IMR-90 (cell line): ENCODE measurements around the gene MAML3. TPM values are rescaled to one million over a fixed set of nuclear protein-coding genes. Genes with fewer than 3 reads are reported as not detected.

Experiments
- ATAC-seq: fragments of 200-7000 bp; cut with Tn5 transposase; 2 replicates; pipeline ENCODE4 v1.9.1; 2020; ENCODE audit warnings: low read depth, mild to moderate bottlenecking, moderate library complexity
- BruUV-seq: library from RNA; stranded (reverse); fragments of 400-500 nt; replicated peaks from 2 replicates; lab custom pipeline; 2021; lab: Mats Ljungman, UMichigan
- CTCF ChIA-PET: fragments of 300-600 bp; formaldehyde crosslinking; extraction: SDS; loops from one replicate; lab custom pipeline; 2021; ENCODE audit warnings: antibody characterized with exemption; lab: Yijun Ruan, JAX
- POLR2A ChIA-PET: fragments of 300-600 bp; sonication (Branson Sonifier 250); formaldehyde crosslinking; loops from one replicate; lab custom pipeline; 2022; ENCODE audit warnings: antibody characterized with exemption; ENCODE audit not compliant: unreplicated experiment; lab: Charles Lee
- DNase-seq: peaks from one replicate; pipeline ENCODE4 v3.0.0; 2013
- H2AFZ ChIP-seq: replicated peaks from 2 replicates; pipeline ENCODE3; 2013; ENCODE audit warnings: low read length, mild to moderate bottlenecking; ENCODE audit not compliant: poor library complexity
- H2AK5ac ChIP-seq: 2 replicates; pipeline ENCODE4 v1.6.1; 2013; ENCODE audit warnings: low read depth, low read length, inconsistent platforms
- H2AK9ac ChIP-seq: replicated peaks from 2 replicates; pipeline ENCODE3; 2013; ENCODE audit warnings: mild to moderate bottlenecking, low read depth, low read length, moderate library complexity; ENCODE audit not compliant: poor library complexity
- H2BK120ac ChIP-seq: 2 replicates; pipeline ENCODE4 v1.6.1; 2013; ENCODE audit warnings: low read depth, low read length, inconsistent platforms
- H2BK15ac ChIP-seq: 3 replicates; pipeline ENCODE4 v1.6.1; 2013; ENCODE audit warnings: low read depth, low read length, inconsistent platforms
- H2BK20ac ChIP-seq: 2 replicates; pipeline ENCODE4 v1.6.1; 2013; ENCODE audit warnings: low read depth, mild to moderate bottlenecking, inconsistent platforms, low read length, moderate library complexity
- H2BK5ac ChIP-seq: 2 replicates; pipeline ENCODE4 v1.6.1; 2013; ENCODE audit warnings: mild to moderate bottlenecking, low read depth, low read length, inconsistent platforms; ENCODE audit not compliant: poor library complexity, severe bottlenecking
- H3K14ac ChIP-seq: replicated peaks from 2 replicates; pipeline ENCODE4 v1.6.1; 2013; ENCODE audit warnings: low read depth, low read length, inconsistent platforms
- H3K18ac ChIP-seq: 2 replicates; pipeline ENCODE4 v1.6.1; 2013; ENCODE audit warnings: low read depth, low read length, control low read depth
- H3K23ac ChIP-seq: 2 replicates; pipeline ENCODE4 v1.6.1; 2013; ENCODE audit warnings: low read depth, low read length, inconsistent platforms
- H3K27ac ChIP-seq: 2 replicates; pipeline ENCODE4 v1.5.1; 2013; ENCODE audit warnings: mild to moderate bottlenecking, control low read depth, low read length; ENCODE audit not compliant: insufficient read depth
- H3K27me3 ChIP-seq: 2 replicates; pipeline ENCODE4 v1.6.1; 2013; ENCODE audit warnings: low read length; ENCODE audit not compliant: control insufficient read depth, insufficient read depth
- H3K36me3 ChIP-seq: 2 replicates; pipeline ENCODE4 v1.6.1; 2013; ENCODE audit warnings: low read length, mixed read lengths; ENCODE audit not compliant: control insufficient read depth, insufficient read depth
- H3K4ac ChIP-seq: 2 replicates; pipeline ENCODE4 v1.6.1; 2013; ENCODE audit warnings: low read depth, low read length, inconsistent platforms
- H3K4me1 ChIP-seq: 2 replicates; pipeline ENCODE4 v1.6.1; 2013; ENCODE audit warnings: low read length, mixed read lengths; ENCODE audit not compliant: control insufficient read depth, insufficient read depth
- H3K4me2 ChIP-seq: 2 replicates; pipeline ENCODE4 v1.6.1; 2013; ENCODE audit warnings: low read depth, mild to moderate bottlenecking, control low read depth, low read length, moderate library complexity
- H3K4me3 ChIP-seq: 2 replicates; pipeline ENCODE4 v1.5.1; 2013; ENCODE audit warnings: low read depth, mild to moderate bottlenecking, control low read depth, low read length, moderate library complexity; ENCODE audit not compliant: insufficient read depth
- H3K56ac ChIP-seq: 2 replicates; pipeline ENCODE4 v1.6.1; 2013; ENCODE audit warnings: low read length, inconsistent platforms; ENCODE audit not compliant: insufficient read depth; ENCODE audit errors: extremely low read depth
- H3K79me1 ChIP-seq, 2 experiments: 2 replicates each; pipeline ENCODE4 v1.6.1; 2013; ENCODE audit warnings: low read length in 2 of 2, inconsistent platforms in 1 of 2, low read depth in 1 of 2
- H3K9ac ChIP-seq: 2 replicates; pipeline ENCODE4 v1.6.1; 2013; ENCODE audit warnings: low read depth, low read length, control low read depth
- H3K9me1 ChIP-seq: 2 replicates; pipeline ENCODE4 v1.6.1; 2013; ENCODE audit warnings: low read length, inconsistent platforms; ENCODE audit not compliant: insufficient read depth
- H3K9me3 ChIP-seq: 2 replicates; pipeline ENCODE4 v1.6.1; 2013; ENCODE audit warnings: low read length; ENCODE audit not compliant: control insufficient read depth, insufficient read depth
- H4K20me1 ChIP-seq: 2 replicates; pipeline ENCODE4 v1.6.1; 2013; ENCODE audit warnings: low read length, inconsistent platforms; ENCODE audit not compliant: insufficient read depth
- H4K5ac ChIP-seq: 2 replicates; pipeline ENCODE4 v1.6.1; 2013; ENCODE audit warnings: mild to moderate bottlenecking, low read depth, low read length, control low read depth
- H4K8ac ChIP-seq, 2 experiments: 2 replicates each; pipeline ENCODE4 v1.6.1; 2013; ENCODE audit warnings: low read depth in 2 of 2, low read length in 2 of 2, control low read depth in 1 of 2, inconsistent platforms in 1 of 2
- H4K91ac ChIP-seq: 2 replicates; pipeline ENCODE4 v1.6.1; 2013; ENCODE audit warnings: low read depth, low read length, inconsistent platforms; ENCODE audit not compliant: insufficient read depth
- CEBPB ChIP-seq: IDR thresholded peaks from 2 replicates; pipeline ENCODE4 v1.6.1; 2012; ENCODE audit warnings: low read depth, low read length, improper control_type of control experiment
- FOS ChIP-seq: fragments of 150-350 bp; IDR thresholded peaks from 2 replicates; pipeline ENCODE4 v1.6.1; 2016; ENCODE audit warnings: low read depth, low read length
- MAFK ChIP-seq: IDR thresholded peaks from 2 replicates; pipeline ENCODE4 v1.6.1; 2012; ENCODE audit warnings: low read depth, low read length, improper control_type of control experiment
- NFE2L2 ChIP-seq: fragments of 150-350 bp; IDR thresholded peaks from 2 replicates; pipeline ENCODE4 v1.6.1; 2016; ENCODE audit warnings: low read depth, mild to moderate bottlenecking, low read length
- RCOR1 ChIP-seq: IDR thresholded peaks from 2 replicates; pipeline ENCODE4 v1.6.1; 2012; ENCODE audit warnings: mild to moderate bottlenecking, low read length, improper control_type of control experiment; ENCODE audit not compliant: insufficient replicate concordance
- RFX5 ChIP-seq: IDR thresholded peaks from 2 replicates; pipeline ENCODE4 v1.8.0; 2012; ENCODE audit warnings: low read depth, mild to moderate bottlenecking, low read length, moderate library complexity
- WGBS, 2 experiments: methylation state at CpG; one replicate each; pipeline versions ENCODE4 v1.1.5 to v1.1.7; 2013; ENCODE audit warnings: missing lambda C conversion rate in 2 of 2; ENCODE audit not compliant: insufficient read length in 1 of 2; ENCODE audit errors: extremely low coverage in 2 of 2; 5-methylcytosine and 5-hydroxymethylcytosine counted together
- dilution Hi-C: fragments of 300-500 bp; cut with HindIII; formaldehyde crosslinking; loops from one replicate; pipeline ENCODE4 v1.14.3; 2018; ENCODE audit warnings: low sequenced_read_pairs; ENCODE audit not compliant: unreplicated experiment
- in situ Hi-C: fragments of 300-500 bp; cut with MboI; formaldehyde crosslinking; loops from 3 replicates; pipeline ENCODE4 v1.14.3; 2019; ENCODE audit warnings: low sequenced_read_pairs, inconsistent platforms, mixed read lengths
- intact Hi-C: fragments of 100-400 bp; cut with micrococcal nuclease; formaldehyde crosslinking; loops from 2 replicates; pipeline ENCODE4 v1.10.0; 2022
- polyA plus RNA-seq, 3 experiments: library from polyadenylated mRNA; depleted of rRNA; stranded (reverse); fragments of >200 nt; gene quantifications; 2 replicates each; pipeline ENCODE4 v1.2.3, GENCODE V29; 2012; ENCODE audit warnings: low replicate concordance in 1 of 3
- total RNA-seq: library from RNA; depleted of rRNA; stranded (reverse); fragments of >200 nt; gene quantifications from 2 replicates; pipeline ENCODE4 v1.2.3, GENCODE V29; 2012

MAML3 gene
- total and polyA plus RNA-seq, 2 of the 4 experiments (the other 2 are of a cell fraction) = 0.90 to 1.7 TPM

GRCh38 chr4:139942241-139942640, 211.7 kb downstream of the MAML3 start:
- no peak overlapping the region for H3K4ac ChIP-seq
- no peak overlapping the region for H2BK20ac ChIP-seq
- H4K91ac ChIP-seq = no peak overlapping the region
- no TSS peak for BruUV-seq
- H2AK9ac ChIP-seq = no peak overlapping the region
- TF ChIP-seq RFX5 (no peak), CEBPB (no peak), NFE2L2 (no peak), MAFK (no peak), RCOR1 (no peak), FOS (no peak)
- no peak overlapping the region for H3K14ac ChIP-seq
- dilution Hi-C loops (no loop called here), intact Hi-C loops (no loop called here), in situ Hi-C loops (no loop called here)
- no peak overlapping the region for H3K23ac ChIP-seq
- no peak overlapping the region for H3K27ac ChIP-seq
- POLR2A ChIA-PET = no interaction called here
- H4K8ac ChIP-seq = no peak overlapping the region
- CTCF ChIA-PET = interaction anchor here (0.6 kb wide), 1 partner anchor 83 kb away, joined by 5 read pairs; no protein-coding TSS in a partner anchor
- H3K27me3 ChIP-seq = no peaks in the 10 kb centered on the region
- H3K56ac ChIP-seq = no peak overlapping the region
- peaks cover 0 to 4% of the 10 kb centered on the region in 2 experiments; a peak in 2 of 4 replicates for H3K79me1 ChIP-seq
- no peak for ATAC-seq
- DNase-seq = no peak
- H3K4me2 ChIP-seq = no peak overlapping the region
- H3K18ac ChIP-seq = no peak overlapping the region
- H4K5ac ChIP-seq = no peak overlapping the region
- no peaks in the 10 kb centered on the region for H4K20me1 ChIP-seq
- no peak overlapping the region for H3K4me3 ChIP-seq
- peaks cover 5% of the 10 kb centered on the region for H3K4me1 ChIP-seq
- H3K36me3 ChIP-seq = no peaks in the 10 kb centered on the region
- no peak overlapping the region for H2AFZ ChIP-seq
- no peaks in the 10 kb centered on the region for H3K9me1 ChIP-seq
- no peak overlapping the region for H2BK5ac ChIP-seq
- H2BK15ac ChIP-seq = no peak overlapping the region; the same call in 2 of the 3 replicates
- no peak overlapping the region for H2AK5ac ChIP-seq
- no CpG with 5 or more reads among the region's 3 CpGs for WGBS, 2 experiments
- H2BK120ac ChIP-seq = no peak overlapping the region
- no peaks in the 10 kb centered on the region for H3K9me3 ChIP-seq
- no peak overlapping the region for H3K9ac ChIP-seq
